GM12874 (cell line): ENCODE data around the gene PPY.

ENCODE experiments used
- TF ChIP-seq, protein P1 (sequence below): IDR thresholded peaks from 2 replicates; pipeline ENCODE4 v1.5.1; 2011; ENCODE audit warnings: low read depth, mild to moderate bottlenecking, control low read depth, low read length, moderate library complexity; ENCODE audit not compliant: insufficient read depth

PPY gene

DNA sequence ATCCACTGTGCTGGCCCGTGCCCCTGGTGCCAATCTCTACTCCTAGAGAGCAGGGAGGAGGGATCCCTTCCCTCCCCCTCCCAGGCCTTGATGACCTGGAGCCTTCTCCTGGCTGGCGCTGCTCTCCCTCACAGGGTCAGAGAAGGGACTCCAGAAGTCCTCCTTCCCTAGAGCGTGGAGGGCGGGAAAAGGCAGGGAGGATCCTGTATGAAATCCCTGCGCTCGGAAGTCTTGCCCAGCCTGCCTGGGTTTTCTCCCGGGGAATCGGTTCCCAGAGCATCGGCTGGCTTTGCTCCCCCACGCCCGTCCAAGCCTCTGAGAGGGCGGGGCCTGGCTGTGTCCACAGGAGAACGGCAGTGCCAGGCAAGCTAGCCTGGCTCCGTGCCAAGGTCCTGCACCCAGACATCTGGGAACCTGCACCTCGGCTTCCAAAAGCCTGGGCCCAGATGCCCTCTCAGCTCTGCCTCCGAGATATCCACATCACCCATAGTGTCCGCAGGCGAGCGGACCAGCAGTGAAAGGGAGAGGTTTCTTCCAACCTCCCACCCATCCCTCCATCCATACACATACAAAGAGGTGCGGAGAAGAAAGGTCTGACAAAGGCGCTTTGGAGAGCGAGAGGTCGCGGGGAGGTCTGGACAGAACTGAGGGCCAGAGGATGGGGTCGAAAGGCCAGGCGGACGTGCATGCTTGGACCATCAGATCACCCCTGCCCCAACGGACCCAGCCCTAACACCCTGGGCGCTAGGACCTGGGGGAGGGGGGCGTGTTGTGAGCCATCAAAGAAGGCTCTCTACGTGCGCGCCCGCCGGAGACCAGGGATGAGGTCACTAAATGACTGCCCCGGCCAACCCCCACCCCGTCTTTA, 36.1 kb downstream of the PPY start:
- TF ChIP-seq, protein P1, sequence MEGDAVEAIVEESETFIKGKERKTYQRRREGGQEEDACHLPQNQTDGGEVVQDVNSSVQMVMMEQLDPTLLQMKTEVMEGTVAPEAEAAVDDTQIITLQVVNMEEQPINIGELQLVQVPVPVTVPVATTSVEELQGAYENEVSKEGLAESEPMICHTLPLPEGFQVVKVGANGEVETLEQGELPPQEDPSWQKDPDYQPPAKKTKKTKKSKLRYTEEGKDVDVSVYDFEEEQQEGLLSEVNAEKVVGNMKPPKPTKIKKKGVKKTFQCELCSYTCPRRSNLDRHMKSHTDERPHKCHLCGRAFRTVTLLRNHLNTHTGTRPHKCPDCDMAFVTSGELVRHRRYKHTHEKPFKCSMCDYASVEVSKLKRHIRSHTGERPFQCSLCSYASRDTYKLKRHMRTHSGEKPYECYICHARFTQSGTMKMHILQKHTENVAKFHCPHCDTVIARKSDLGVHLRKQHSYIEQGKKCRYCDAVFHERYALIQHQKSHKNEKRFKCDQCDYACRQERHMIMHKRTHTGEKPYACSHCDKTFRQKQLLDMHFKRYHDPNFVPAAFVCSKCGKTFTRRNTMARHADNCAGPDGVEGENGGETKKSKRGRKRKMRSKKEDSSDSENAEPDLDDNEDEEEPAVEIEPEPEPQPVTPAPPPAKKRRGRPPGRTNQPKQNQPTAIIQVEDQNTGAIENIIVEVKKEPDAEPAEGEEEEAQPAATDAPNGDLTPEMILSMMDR: no peak

DNA sequence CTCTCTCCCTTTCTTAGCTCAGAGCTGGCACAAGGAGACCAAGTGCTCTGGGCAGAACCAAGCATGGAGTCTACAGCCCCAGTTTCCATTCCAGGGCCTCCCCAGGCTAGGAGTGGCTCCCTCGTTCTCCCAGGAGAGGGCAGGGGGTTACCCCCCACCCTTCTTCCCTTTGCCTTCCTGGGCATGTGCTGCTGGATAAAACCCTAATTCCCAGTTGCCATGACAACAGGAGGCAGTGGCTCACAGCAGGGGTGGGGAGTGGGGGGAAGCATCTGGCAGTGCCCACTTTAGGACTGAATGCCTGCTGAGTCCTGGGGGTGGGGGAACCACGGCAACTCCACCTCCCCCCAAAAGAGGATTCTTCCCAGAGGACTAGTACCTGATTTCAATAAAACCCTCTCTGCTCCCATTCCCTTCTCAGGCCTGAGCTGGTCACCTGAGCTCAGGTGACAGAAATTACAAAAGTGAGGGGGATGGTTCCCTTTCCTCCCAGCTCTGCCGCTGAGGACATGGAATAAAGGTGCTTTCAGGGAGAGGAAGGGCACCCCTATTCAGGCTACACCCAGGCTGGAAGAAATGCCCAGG, 36.8 kb downstream of the PPY start:
- TF ChIP-seq, protein P1: no peak

DNA sequence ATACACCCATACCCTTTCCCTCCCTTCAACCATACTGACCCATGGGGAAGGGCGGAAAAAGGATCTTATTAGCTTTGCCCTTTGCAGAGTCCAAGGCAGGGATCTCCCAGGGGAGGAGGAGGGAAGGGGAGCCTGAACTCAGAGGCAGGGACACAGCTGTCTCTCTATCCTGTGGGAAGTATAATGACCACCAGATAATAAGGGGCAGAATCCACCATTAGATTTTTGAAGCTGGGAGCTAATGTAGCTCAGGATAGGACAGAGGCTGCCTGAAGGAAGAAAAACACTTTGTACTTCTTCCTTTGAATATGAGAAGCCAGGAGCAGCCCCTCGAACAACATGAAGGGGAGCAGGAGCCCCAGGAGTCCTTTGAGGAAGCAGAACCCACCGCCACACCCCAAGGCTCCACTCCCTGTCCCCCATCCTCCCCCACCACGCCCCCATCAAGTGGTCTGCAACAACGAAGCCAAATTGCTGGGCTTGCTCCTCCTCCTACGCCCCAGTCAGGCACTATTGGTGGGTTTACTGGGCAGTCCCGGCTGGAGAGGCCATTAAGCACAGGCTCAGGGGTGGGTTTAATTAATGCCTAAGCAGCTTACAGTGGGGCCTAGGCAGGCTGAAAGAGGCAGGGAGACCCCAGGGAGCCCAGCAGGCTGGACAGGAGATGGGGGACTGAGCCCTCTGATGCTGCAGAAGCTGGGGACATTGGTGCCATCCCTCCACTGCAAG, 40.3 kb downstream of the PPY start:
- TF ChIP-seq, protein P1: no peak

DNA sequence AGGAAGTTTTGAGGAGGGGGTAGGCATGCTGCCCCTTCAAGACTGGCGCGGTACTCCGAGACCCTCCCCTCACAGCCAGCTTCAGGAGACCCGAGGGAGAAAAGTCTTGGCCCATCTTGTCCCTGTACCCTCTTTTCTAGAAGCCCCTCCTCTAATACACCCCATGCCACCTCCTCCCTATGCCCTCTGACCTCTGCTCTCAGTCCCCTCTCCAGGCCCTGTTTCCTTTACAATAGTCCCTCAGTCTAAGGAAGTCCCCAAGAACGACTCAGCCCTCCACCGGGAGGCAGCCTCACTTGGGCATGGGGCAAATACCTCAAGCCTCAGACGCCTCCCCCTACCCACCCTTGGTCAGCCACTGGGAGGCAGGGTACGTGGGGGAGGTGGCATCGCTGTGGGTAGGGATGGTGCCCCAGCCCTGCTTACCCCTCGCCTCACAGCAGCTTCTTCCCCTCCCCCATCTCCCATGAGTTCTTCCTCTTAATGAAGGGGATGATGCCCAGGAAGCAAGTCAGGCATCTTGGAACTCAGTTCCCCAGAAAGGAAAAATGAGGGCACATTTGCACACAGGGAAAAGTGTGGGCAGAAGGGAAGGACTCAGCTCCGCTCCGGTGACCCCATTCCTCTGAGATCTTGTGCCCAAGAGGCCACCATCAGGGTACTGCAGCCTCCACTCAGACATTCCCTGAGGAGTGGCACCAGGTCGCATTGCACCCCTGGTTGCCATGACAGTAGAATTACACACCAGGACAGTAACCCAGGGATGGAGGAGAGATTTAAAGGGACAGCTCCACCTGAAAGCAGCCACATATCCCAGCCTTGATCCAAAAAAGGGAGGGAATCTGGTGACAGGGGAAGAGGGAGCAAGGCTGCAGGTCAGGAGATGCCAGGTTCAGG, 41.2 kb downstream of the PPY start:
- TF ChIP-seq, protein P1: no peak

DNA sequence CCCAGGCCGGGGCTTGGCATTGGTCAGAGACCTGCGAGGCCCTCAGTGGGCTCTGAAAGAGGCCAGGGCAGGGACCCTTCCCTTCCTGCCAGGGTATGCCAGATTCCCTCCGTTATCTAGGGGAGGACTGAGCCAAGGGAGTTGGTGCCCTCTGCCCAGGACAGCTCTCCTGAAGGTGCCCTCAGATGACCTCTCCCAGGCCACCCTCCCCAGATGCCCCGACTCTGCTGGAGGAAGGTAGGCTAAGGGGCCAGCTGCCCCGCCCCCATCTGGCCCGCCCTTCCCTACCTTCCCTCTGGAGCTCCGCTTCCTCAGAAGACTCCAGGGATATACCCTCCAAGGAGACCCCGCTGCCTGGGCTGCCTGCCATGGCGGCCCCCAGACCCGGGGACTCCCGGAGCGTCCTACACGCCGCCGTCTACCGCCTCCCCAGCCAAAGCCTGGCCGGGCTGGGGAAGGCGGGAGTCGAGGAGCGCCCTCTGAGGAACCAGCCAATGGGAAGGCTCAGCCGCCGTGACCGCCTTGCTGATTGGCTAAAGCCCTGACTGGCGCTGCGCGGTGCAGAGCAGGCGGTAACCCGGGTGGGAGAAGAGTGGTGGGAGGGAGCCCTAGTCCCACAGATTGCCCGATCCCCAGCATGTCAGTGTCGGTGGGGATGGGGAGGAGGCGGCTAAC, 42.0 kb downstream of the PPY start:
- TF ChIP-seq, protein P1: no peak

DNA sequence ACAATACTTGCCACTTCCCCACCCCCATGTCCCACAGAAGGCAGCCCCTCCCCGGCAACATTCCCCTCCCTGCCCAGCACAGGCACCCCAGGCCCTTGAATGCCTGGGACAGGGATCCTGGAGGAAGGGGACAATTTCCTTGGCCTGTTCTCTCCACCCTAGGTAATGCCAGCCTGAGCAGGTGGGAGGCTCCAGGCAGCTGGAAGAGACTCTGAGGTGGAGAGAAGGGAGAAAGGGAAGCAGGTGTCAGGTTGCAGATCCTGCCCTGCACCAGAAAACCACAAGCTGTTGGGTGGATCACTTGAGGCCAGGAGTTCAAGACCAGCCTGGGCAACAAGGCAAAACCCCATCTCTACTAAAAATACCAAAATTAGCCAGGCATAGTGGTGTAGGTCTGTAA, 43.8 kb downstream of the PPY start:
- TF ChIP-seq, protein P1: no peak
